Femur (tissue), 1 donor: ENCODE results near the gene ACOT7.
"Not testable (repeated sequence)": the region's sequence is repeated elsewhere in the genome, so short reads cannot be mapped to it uniquely, and the experiment has no call there.

Source experiments
- DNase-seq: peaks from one replicate; pipeline ENCODE4 v3.0.0-alpha.2; 2017

ACOT7 gene

DNA sequence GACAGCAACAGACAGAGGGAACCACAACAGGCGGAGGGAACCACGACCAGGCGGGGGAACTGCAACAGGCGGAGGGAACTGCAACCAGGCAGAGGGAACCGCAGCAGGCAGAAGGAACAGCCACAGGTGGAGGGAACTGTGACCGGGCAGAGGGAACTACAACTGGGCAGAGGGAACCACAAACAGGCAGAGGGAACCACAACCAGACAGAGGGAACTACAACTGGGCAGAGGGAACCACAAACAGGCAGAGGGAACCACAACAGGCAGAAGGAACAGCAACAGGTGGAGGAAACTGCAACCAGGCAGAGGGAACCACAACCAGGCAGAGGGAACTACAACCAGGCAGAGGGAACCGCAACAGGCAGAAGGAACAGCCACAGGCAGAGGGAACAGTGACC is 85.9 kb downstream of the ACOT7 start:
- not testable (repeated sequence) for DNase-seq

DNA sequence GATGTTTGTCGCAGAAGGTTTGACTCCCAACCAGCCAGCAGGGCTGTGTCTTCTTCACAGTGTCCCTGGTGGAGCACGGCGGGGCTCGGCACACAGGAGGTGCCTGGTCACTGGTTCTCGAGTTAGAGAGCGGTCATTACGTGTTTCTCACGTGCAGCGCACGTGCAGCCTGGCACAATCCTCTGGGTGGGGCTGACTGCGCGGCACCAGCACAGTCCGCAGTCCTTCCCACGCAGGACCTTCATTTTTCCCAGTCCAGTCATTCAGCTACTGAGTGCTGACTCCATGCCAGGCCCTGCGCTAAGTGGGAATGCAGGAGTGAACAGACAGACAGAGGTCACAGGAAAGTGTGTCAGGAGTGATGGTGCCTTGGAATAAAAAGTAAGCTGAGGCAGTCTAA is 86.5 kb downstream of the ACOT7 start:
- DNase-seq: no peak

DNA sequence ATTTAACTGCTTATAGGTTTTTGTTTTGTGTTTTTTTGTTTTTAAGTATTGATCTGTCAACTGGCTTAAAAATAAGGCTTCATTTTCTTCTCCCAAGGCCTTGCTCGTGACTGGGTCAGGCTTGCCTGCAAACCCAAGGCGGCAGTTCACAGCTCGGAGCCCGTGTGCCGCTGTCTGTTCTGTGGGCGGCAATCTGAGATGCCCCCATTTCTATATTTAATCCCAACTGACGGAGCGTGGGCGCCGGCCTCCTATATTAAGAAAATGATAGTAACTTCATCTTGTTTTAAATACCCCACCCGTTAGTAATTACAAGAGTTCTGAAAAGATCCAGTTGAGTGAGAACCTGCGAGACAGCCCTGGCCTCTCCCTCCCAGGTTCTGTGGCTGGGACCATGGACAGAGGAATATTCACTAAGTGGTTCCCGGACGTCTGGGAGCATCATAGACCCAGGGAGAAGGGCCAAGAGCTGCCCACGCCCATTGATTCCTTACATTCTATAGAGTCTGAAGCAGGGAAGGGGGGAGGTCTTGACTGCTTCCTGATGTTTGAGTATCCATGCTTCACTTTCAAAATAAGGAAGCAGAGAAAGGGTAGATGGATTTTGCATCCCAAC is 90.1 kb downstream of the ACOT7 start:
- DNase-seq: no peak

DNA sequence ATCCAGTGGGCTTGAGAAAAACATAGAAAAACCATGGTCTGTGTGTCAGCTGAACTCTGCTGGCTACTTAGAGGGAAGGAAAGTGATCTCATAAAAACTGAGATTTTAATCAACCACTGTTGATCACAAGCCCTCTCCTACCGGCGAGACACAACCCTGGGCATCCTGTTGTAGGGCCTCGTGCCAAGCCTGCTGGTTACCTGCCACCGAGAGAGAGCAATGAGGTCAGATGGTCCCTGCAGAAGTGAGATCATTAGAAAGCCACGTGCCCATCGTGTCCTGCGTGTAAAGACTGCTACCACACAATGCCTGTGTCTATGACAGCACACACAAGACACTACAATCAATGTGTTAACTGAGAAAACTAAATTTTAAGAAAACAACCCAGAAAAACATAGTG is 91.0 kb downstream of the ACOT7 start:
- DNase-seq: no peak

DNA sequence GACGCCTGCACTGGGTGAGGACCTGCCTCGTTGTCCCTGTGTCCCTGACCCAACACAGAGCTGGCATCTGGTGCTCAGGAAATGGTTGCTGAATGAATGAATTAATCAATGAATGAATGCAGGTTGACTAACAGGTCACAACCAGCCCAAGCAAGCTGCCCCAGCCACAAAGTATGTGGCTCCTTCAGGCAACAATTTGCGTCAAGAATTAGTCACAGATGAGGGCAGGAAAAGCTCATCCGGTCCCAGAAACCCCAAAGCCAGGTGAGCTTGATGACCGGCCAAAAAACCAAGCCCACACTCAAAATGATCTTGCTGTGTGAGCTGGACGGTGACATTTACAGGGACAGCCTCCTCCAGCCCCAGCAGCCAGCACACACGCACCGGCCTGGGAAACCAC is 92.0 kb downstream of the ACOT7 start:
- DNase-seq: no peak

DNA sequence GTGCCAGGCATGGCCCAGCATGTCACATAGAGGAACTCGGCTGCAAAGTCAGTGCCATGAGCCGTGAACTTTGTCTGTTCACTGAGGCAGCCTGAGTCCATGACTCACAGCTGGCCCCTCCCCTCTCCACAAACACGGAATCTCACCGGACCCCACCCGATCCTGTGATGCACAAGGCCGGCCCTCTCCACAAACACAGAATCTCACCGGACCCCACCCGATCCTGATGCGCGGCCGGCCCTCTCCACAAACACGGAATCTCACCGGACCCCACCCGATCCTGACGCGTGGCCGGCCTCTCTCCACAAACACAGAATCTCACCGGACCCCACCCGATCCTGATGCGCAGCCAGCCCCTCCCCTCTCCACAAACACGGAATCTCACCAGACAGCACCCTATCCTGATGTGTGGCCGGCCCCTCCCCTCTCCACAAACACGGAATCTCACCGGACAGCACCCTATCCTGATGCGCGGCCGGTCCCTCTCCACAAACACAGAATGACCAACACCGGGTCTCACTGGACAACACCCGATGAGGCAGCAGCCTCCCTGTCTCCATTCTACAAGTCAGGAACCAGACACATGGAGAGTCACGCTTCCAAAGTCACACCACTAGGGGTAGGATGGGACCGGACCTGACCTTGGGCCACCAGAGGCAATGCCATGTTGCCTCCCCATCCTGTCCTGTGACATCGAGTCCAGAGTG is 93.1 kb downstream of the ACOT7 start:
- no peak for DNase-seq

DNA sequence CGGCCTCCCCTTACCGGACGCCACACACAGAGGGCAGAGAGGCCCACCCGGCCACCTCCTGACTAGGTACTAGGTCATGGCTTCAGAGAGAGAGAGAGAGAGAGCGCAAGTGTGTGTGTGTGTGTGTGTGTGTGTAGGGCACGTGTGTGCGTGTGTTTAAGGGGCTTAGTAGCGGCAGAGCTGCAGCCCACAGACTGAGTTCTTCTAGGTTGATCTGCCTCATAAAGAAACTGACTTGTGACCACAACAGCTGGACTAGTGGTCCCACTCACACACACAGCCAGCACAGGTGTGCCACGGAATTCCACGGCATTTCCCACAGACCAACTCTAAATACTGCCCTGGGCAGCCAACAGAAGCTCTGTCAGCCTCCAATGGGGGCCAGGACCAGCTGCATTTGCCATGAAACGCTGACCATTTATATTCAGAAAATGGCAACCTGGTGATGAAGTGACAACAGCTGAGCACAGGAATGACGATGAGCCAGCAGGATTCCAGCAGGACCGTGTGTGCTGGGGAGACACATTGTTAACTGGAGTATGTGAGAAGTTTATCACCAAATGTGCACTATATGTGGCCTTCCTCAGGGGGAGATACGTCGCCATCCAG is 93.9 kb downstream of the ACOT7 start:
- DNase-seq: no peak

DNA sequence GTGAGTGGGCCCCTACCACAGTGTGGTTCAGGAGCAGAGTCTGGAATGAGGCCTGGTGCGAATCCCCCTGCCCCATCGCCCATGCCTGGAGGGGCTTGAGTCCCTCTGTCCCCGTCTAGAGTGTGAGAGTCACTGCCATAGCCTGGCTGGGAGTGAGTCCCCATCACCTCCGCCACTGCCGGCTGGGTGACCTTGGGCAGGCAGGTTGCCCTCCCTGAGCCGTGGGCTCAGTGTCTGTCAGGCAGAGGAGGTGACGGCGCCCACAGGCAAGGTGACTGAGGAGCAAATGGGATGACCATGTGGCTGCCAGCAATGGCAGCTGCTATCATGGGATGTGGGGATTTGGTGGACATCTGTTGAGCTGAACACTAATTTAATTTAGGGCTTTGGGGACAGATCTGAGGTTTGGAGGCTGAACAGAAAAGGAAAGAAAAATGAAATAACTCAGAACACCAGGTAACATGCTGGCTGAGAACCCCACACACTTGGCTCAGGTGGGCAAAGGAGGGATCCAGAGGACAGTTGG is 94.6 kb downstream of the ACOT7 start:
- DNase-seq: no peak

DNA sequence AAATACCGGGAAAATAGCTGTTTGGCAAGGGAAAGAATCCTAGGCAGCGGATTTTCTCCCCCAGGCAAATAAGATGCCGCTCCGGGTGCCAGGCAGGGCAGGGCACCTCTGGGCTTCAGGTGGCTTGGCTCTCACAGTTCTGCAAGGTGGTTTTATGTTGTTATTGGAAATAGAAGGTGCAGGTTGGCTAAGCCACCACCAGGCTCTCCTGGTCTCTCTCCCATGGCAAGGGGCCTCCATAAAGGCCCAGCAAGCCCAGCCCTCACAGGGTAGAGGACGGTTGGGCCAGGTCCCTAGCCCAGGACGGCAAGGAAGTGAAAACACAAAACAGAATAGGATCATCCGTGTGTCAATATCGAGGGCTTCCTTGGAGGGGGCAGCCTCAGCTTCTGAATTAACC is 95.0 kb downstream of the ACOT7 start:
- no peak for DNase-seq

DNA sequence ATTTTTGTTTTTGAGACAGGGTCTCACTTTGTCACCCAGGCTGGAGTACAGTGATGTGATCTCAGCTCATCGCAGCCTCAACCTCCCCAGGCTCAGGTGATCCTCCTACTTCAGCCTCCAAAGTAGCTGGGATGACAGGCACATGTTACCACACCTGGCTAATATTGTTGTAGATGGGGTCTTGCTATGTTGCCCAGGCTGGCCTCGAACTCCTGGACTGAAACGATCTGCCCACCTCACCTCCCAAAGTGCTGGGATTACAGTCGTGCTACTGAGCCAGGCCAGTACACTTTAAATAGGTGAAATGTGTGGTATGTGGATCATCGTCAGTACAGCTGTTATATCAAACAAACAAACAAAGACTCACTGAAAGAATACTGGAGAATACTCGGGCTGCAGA is 97.7 kb downstream of the ACOT7 start:
- no peak for DNase-seq

DNA sequence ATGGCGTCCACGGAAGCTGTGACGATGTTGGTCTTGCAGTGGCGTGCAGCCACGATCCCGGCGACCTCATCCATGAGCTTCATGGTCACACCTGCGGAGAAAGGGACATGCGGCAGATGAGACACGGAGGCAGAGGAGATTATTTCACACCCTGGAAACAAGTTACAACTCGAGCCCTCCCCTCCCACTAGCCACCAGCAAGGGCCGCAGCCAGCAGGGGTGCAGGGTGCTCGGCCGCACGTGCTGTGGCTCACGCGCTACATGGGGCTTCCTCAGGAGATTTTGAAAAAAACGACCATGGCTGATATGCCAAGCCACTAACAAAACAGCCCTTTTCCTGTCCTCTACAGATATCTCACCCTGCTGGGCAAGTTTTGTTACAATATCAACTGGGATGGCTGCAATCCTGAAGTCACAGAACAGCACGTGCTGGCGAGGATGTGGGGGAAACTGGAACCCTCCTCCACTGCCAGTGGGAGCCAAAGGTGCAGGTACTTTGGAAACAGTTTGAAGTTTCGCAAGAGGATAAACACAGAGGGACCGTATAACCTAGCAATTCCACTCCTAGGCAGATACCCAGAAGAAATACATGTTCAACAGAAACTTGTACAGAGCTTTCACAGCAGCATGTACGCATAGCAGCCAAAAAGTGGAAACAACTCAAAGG is 98.5 kb downstream of the ACOT7 start:
- DNase-seq: no peak

DNA sequence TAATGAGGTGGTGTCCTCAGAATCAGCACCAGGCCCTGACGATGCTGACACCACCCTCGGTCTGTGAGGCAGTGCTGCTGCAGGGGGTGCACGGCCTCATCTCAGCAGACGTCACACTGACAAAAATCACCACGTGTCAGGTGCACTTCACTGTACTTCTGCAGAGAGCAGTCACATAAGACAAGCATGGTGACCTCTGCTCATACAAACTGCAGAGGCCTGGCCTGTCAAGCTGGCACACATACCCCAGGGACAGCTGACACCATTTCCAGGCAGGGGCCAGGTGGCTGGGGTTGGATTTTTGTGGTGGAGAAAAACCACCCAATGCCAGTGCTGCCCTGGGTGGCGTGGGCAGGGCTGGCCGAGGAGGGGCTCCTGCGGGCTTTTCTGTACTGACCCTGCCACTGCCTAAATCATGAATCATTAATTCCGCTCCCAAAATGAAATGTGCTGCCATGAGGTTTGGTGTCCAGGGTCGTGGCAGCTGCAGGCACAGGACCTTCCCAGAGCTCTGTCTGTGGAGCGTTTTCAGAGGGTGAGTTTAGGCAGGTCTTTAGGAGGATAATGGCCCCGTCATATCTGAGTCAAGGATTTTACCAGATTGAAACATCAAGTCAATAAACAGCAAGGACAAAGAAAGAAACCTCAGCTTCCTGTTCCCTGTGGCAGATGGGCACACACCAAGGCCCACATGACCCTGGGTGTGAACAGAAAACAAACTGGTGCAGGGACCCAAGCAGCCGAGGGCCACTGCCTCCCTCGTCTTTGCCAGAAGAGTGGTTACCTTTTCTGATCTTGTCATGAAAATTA is 99.3 kb downstream of the ACOT7 start:
- DNase-seq: no peak

DNA sequence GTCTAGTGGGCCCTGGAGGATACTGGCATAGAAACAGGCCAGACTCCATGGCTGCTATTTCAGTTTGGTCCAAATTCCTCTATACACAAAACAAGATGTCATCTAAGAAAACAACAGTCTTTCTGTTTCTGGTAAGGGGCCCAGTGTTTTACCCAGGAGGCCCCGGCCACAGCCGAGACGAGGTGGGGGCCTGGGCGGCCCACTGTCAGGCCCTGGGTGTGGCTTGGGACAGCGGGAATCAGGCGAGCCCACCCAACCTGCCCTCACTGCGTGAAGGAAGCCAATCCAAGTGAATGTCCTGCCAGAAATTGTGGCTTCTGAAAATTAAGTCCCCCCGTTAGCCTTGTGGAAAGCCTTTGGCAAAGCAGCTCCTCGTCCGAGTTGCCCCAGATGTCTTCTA is 101.5 kb downstream of the ACOT7 start:
- DNase-seq: peak; percentile 47

DNA sequence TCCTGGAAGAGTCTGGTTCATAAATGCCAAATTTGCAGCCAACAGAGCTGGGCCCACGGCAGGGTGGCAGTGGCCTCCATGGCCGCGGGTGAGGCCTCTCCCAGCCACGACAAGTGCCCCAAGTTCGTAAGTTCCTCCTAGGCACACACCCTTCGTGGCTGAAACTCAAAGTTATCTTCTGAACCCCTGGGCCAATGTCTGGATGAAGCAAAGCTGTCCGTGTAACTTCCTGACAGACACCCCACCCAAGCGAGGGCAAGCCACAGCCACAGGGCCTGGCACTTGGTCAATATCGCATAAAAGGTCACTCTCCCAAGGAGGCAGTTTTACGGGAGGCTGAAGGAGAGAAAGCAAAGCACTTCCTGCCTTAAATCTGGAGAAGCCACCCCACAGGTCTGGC is 104.9 kb downstream of the ACOT7 start:
- no peak for DNase-seq

DNA sequence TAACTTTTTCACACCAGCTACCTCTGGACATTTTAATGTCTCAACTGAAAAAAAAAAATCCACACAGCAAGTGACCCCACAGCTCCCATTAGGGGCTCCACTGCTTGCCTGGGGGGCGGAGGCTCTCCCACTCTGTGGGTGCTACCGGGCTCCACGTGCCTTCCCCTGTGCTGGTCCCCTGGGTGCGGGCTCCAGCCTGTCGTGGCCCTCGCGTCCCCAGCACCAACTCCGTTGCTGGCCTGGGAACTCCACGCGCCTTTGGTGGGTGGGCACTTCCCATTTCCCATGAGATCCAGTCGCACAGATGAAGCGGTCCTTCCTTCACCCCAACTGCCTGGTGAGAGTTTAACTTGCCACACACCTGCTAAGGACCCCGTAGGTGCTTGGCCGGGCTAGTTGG is 105.5 kb downstream of the ACOT7 start:
- DNase-seq: no peak

DNA sequence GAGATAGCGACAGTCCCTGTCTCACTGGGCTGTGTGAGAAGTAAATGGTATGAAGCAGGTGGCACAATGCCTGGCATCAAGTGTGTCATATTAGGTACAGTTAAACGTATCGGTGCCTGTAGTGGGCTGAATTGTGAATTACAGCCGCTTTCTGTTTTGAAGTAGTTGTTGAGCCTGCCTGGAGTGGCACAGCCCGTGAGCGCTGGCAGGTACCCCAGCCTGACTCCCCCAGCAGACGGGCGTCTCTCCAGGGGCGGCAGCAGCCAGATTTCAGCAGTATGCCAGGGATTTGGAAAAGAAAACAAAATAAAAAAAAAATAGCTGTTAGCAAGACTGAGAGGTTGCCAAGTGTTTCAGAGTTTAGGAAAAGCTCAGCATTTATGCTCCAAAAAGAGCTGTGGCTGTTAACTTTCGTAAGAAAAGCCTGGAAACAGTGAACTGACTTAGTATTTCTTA is 106.1 kb downstream of the ACOT7 start:
- peak; percentile 77 for DNase-seq

DNA sequence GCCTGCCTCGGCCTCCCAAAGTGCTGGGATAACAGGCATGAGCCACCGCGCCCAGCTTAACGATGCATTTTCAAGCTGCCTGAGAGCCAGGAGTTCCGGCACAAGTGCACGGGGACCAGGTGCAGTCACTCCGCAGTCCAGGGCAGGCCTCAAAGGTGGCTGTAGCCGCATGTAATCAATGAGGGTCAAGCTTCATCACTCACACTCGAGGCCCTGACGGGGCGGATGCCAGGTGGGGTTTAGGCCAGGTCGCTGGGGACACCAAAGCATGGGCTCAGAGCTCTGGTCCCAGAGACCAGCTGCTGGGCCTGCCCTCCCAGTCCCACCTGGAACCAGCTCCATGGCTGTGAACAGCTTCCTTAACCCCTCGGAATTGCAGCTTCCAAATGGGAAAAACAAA is 106.5 kb downstream of the ACOT7 start:
- no peak for DNase-seq

DNA sequence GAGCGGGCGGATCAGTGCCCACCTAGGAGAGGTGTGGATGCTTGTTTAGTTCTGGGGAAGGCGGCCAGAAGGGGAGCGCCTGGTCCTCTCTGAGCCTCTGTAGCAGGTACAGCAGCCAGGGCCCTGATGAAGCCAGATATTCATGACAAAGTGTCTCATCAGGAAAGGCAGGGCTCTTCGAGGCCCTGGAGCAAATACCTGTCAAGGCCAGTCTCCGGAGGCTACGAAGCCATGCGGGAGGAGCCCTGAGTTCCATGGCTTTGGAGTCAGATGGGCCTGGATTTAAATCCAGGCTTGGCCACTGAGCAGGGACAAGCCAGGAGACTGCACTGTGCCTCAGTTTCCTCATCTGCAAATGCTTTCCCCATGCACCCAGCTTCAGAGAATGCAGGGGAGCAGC is 107.3 kb downstream of the ACOT7 start:
- no peak for DNase-seq

DNA sequence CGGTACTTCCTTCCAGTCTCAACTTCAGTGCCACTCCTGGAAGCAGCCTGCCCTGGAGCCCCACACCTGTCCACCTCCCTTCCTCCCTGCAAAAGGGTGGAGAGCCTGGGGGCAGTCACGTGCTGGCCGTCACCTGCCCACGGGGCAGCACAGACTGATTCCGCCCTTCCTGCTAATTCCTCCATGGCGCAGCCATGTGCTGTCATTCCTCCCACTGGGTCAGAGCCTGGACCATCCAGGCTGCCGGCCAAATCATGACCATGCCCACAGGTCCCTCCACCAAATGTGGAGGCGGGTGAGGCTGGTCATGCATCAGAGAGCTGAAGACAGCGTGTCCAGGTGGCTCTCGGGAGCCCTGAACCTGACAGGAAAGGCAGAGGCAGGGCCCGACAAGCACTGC is 108.2 kb downstream of the ACOT7 start:
- no peak for DNase-seq

DNA sequence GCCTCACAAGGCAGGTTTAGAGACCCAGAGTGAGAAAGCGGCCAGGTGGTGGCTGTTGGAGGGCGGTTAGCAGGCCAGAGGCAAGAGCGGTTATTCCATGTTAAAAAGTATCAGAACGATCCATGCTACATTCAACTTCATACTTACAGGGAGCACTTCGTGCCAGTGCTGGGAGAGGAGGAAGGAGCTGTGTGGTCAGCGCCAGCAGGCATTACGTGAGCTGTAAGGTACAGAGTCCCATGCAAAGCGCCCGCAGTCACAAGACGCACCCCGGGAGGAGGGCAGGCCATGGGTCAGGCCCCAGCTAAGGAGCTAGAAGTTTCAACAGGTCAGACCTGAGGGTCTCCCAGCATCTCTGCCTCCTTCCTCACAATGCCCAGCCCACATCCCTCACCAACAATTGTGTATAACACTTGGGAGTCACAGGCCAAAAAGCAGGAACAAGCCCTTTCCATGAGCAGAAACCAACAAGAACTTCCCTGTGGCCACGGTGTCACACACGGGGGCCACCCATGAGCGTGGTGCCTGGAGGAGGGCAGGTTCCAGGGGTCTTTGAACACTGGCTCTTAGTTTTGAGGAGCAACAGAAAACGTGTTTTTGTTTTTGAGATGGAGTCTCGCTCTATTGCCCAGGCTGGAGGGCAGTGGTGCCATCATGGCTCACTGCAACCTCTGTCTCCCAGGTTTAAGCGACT is 110.8 kb downstream of the ACOT7 start:
- DNase-seq: no peak

DNA sequence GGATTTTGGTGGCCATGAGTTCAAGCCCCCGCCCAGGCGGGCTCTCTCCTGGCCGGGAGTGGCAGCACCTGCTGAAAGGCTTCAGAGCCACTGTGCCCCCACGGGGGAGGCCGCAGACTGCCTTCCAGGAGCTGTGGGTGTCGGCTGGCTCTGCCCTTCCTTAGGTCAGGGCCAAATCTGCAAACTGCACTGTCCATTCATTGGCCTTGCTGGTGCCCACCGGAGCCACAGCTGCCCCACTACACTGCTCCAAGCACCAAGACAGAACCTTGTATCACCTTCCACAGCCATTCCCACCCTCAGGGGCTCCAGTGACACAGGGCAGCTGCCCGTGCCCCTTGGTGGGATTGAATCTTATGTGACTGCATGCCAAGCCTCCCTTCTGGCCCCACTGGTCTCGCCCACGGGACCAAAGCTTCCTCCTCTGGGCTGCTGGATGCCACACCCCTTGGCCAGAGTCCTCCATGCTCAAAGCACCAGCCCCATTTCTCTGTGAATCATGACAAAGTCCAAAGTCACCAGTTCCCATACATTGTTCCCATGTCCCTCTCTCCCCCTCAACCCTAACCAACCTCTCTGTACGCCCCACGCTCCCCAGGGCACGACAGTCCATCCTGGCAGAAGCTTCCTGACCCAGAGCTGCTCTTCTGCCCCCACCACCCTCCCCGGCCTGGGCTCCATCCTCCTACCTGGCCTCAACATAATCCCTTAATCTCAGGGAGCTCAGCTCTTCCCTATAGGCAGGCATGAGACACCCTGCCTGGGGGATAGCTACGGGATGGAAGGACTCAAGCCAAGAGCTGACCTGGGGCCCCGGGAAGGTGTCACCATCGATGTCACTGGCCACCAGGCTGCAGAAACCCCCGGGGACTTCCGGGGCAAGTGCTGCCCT is 111.8 kb downstream of the ACOT7 start:
- no peak for DNase-seq
